Kidney epithelial cell (primary cell): ENCODE results near the gene MPZL3. TPM values are rescaled to one million over a fixed set of nuclear protein-coding genes. Genes with fewer than 3 reads are reported as not detected.

Experiments used
- DNase-seq: peaks from one replicate; pipeline ENCODE4 v3.0.0-alpha.2; 2010; ENCODE audit warnings: low read depth
- H3K27me3 ChIP-seq: 2 replicates; pipeline ENCODE4 v1.6.0; 2011; ENCODE audit warnings: low read length; ENCODE audit not compliant: control insufficient read depth, insufficient read depth
- H3K36me3 ChIP-seq: 2 replicates; pipeline ENCODE4 v1.5.1; 2011; ENCODE audit warnings: low read length; ENCODE audit not compliant: control insufficient read depth, insufficient read depth
- H3K4me3 ChIP-seq: 2 replicates; pipeline ENCODE4 v1.5.1; 2011; ENCODE audit warnings: low read depth, mild to moderate bottlenecking, control low read depth, low read length
- CTCF ChIP-seq: IDR thresholded peaks from 2 replicates; pipeline ENCODE4 v1.5.1; 2011; ENCODE audit warnings: mild to moderate bottlenecking, moderate library complexity, low read length, control low read depth, inconsistent platforms; ENCODE audit not compliant: insufficient read depth, poor library complexity, severe bottlenecking
- total RNA-seq: library from RNA; depleted of rRNA; stranded (reverse); fragments of >200 nt; gene quantifications from 2 replicates; pipeline ENCODE4 v1.2.3, GENCODE V29; 2015

The MPZL3 gene
- total RNA-seq, 1 donor from 2014 or later, result 9.4 TPM

GRCh38 chr11:118202599-118203422 lies 49.4 kb downstream of the MPZL3 start:
- DNase-seq, result no peak
- Histone ChIP-seq H3K27me3 (peaks cover 8% of the 10 kb centered on the region), H3K4me3 (no peak overlapping the region), H3K36me3 (no peaks in the 10 kb centered on the region)
- TF ChIP-seq CTCF, result no peak

GRCh38 chr11:118201966-118202365 lies 50.2 kb downstream of the MPZL3 start:
- no peak for DNase-seq
- peaks cover 8% of the 10 kb centered on the region for H3K27me3 ChIP-seq
- no peak for TF ChIP-seq CTCF
- no peak overlapping the region for H3K4me3 ChIP-seq
- H3K36me3 ChIP-seq, result no peaks in the 10 kb centered on the region

- no peak for TF ChIP-seq CTCF
- no peak for DNase-seq
- Histone ChIP-seq H3K36me3 (no peaks in the 10 kb centered on the region), H3K27me3 (peaks cover 8% of the 10 kb centered on the region), H3K4me3 (no peak overlapping the region)
Observed at GRCh38 chr11:118200901-118201680, 51.1 kb downstream of the MPZL3 start.

GRCh38 chr11:118200497-118200896 lies 51.7 kb downstream of the MPZL3 start:
- DNase-seq, result no peak
- peaks cover 3% of the 10 kb centered on the region for H3K27me3 ChIP-seq
- TF ChIP-seq CTCF, result no peak
- no peaks in the 10 kb centered on the region for H3K36me3 ChIP-seq
- H3K4me3 ChIP-seq, result no peak overlapping the region

- H3K27me3 ChIP-seq, result peaks cover 3% of the 10 kb centered on the region
- DNase-seq, result no peak
- TF ChIP-seq CTCF, result no peak
- H3K36me3 ChIP-seq, result no peaks in the 10 kb centered on the region
- no peak overlapping the region for H3K4me3 ChIP-seq
Observed at GRCh38 chr11:118199135-118199534, 53.0 kb downstream of the MPZL3 start.

- peak; percentile 95 for TF ChIP-seq CTCF
- Histone ChIP-seq H3K36me3 (no peaks in the 10 kb centered on the region), H3K4me3 (no peak overlapping the region), H3K27me3 (peaks cover 3% of the 10 kb centered on the region)
- DNase-seq, result no peak
Observed at GRCh38 chr11:118198370-118198769, 53.8 kb downstream of the MPZL3 start.
